IMR-90 (cell line): ENCODE data around the gene EDN3. TPM values are rescaled to one million over a fixed set of nuclear protein-coding genes. Genes with fewer than 3 reads are reported as not detected.

Experiments used
- ATAC-seq: fragments of 200-7000 bp; cut with Tn5 transposase; 2 replicates; pipeline ENCODE4 v1.9.1; 2020; ENCODE audit warnings: low read depth, mild to moderate bottlenecking, moderate library complexity
- BruUV-seq: library from RNA; stranded (reverse); fragments of 400-500 nt; replicated peaks from 2 replicates; lab custom pipeline; 2021; lab: Mats Ljungman, UMichigan
- CTCF ChIA-PET: fragments of 300-600 bp; formaldehyde crosslinking; extraction: SDS; loops from one replicate; lab custom pipeline; 2021; ENCODE audit warnings: antibody characterized with exemption; lab: Yijun Ruan, JAX
- POLR2A ChIA-PET: fragments of 300-600 bp; sonication (Branson Sonifier 250); formaldehyde crosslinking; loops from one replicate; lab custom pipeline; 2022; ENCODE audit warnings: antibody characterized with exemption; ENCODE audit not compliant: unreplicated experiment; lab: Charles Lee
- DNase-seq: peaks from one replicate; pipeline ENCODE4 v3.0.0; 2013
- H2AFZ ChIP-seq: replicated peaks from 2 replicates; pipeline ENCODE3; 2013; ENCODE audit warnings: low read length, mild to moderate bottlenecking; ENCODE audit not compliant: poor library complexity
- H2AK5ac ChIP-seq: 2 replicates; pipeline ENCODE4 v1.6.1; 2013; ENCODE audit warnings: low read depth, low read length, inconsistent platforms
- H2AK9ac ChIP-seq: replicated peaks from 2 replicates; pipeline ENCODE3; 2013; ENCODE audit warnings: mild to moderate bottlenecking, low read depth, low read length, moderate library complexity; ENCODE audit not compliant: poor library complexity
- H2BK120ac ChIP-seq: 2 replicates; pipeline ENCODE4 v1.6.1; 2013; ENCODE audit warnings: low read depth, low read length, inconsistent platforms
- H2BK15ac ChIP-seq: 3 replicates; pipeline ENCODE4 v1.6.1; 2013; ENCODE audit warnings: low read depth, low read length, inconsistent platforms
- H2BK20ac ChIP-seq: 2 replicates; pipeline ENCODE4 v1.6.1; 2013; ENCODE audit warnings: low read depth, mild to moderate bottlenecking, inconsistent platforms, low read length, moderate library complexity
- H2BK5ac ChIP-seq: 2 replicates; pipeline ENCODE4 v1.6.1; 2013; ENCODE audit warnings: mild to moderate bottlenecking, low read depth, low read length, inconsistent platforms; ENCODE audit not compliant: poor library complexity, severe bottlenecking
- H3K14ac ChIP-seq: replicated peaks from 2 replicates; pipeline ENCODE4 v1.6.1; 2013; ENCODE audit warnings: low read depth, low read length, inconsistent platforms
- H3K18ac ChIP-seq: 2 replicates; pipeline ENCODE4 v1.6.1; 2013; ENCODE audit warnings: low read depth, low read length, control low read depth
- H3K23ac ChIP-seq: 2 replicates; pipeline ENCODE4 v1.6.1; 2013; ENCODE audit warnings: low read depth, low read length, inconsistent platforms
- H3K27ac ChIP-seq: 2 replicates; pipeline ENCODE4 v1.5.1; 2013; ENCODE audit warnings: mild to moderate bottlenecking, control low read depth, low read length; ENCODE audit not compliant: insufficient read depth
- H3K27me3 ChIP-seq: 2 replicates; pipeline ENCODE4 v1.6.1; 2013; ENCODE audit warnings: low read length; ENCODE audit not compliant: control insufficient read depth, insufficient read depth
- H3K36me3 ChIP-seq: 2 replicates; pipeline ENCODE4 v1.6.1; 2013; ENCODE audit warnings: low read length, mixed read lengths; ENCODE audit not compliant: control insufficient read depth, insufficient read depth
- H3K4ac ChIP-seq: 2 replicates; pipeline ENCODE4 v1.6.1; 2013; ENCODE audit warnings: low read depth, low read length, inconsistent platforms
- H3K4me1 ChIP-seq: 2 replicates; pipeline ENCODE4 v1.6.1; 2013; ENCODE audit warnings: low read length, mixed read lengths; ENCODE audit not compliant: control insufficient read depth, insufficient read depth
- H3K4me2 ChIP-seq: 2 replicates; pipeline ENCODE4 v1.6.1; 2013; ENCODE audit warnings: low read depth, mild to moderate bottlenecking, control low read depth, low read length, moderate library complexity
- H3K4me3 ChIP-seq: 2 replicates; pipeline ENCODE4 v1.5.1; 2013; ENCODE audit warnings: low read depth, mild to moderate bottlenecking, control low read depth, low read length, moderate library complexity; ENCODE audit not compliant: insufficient read depth
- H3K56ac ChIP-seq: 2 replicates; pipeline ENCODE4 v1.6.1; 2013; ENCODE audit warnings: low read length, inconsistent platforms; ENCODE audit not compliant: insufficient read depth; ENCODE audit errors: extremely low read depth
- H3K79me1 ChIP-seq, 2 experiments: 2 replicates each; pipeline ENCODE4 v1.6.1; 2013; ENCODE audit warnings: low read length in 2 of 2, inconsistent platforms in 1 of 2, low read depth in 1 of 2
- H3K9ac ChIP-seq: 2 replicates; pipeline ENCODE4 v1.6.1; 2013; ENCODE audit warnings: low read depth, low read length, control low read depth
- H3K9me1 ChIP-seq: 2 replicates; pipeline ENCODE4 v1.6.1; 2013; ENCODE audit warnings: low read length, inconsistent platforms; ENCODE audit not compliant: insufficient read depth
- H3K9me3 ChIP-seq: 2 replicates; pipeline ENCODE4 v1.6.1; 2013; ENCODE audit warnings: low read length; ENCODE audit not compliant: control insufficient read depth, insufficient read depth
- H4K20me1 ChIP-seq: 2 replicates; pipeline ENCODE4 v1.6.1; 2013; ENCODE audit warnings: low read length, inconsistent platforms; ENCODE audit not compliant: insufficient read depth
- H4K5ac ChIP-seq: 2 replicates; pipeline ENCODE4 v1.6.1; 2013; ENCODE audit warnings: mild to moderate bottlenecking, low read depth, low read length, control low read depth
- H4K8ac ChIP-seq, 2 experiments: 2 replicates each; pipeline ENCODE4 v1.6.1; 2013; ENCODE audit warnings: low read depth in 2 of 2, low read length in 2 of 2, control low read depth in 1 of 2, inconsistent platforms in 1 of 2
- H4K91ac ChIP-seq: 2 replicates; pipeline ENCODE4 v1.6.1; 2013; ENCODE audit warnings: low read depth, low read length, inconsistent platforms; ENCODE audit not compliant: insufficient read depth
- BHLHE40 ChIP-seq: fragments of 150-350 bp; IDR thresholded peaks from 2 replicates; pipeline ENCODE4 v1.6.1; 2016; ENCODE audit warnings: mild to moderate bottlenecking, low read depth, low read length
- CEBPB ChIP-seq: IDR thresholded peaks from 2 replicates; pipeline ENCODE4 v1.6.1; 2012; ENCODE audit warnings: low read depth, low read length, improper control_type of control experiment
- CHD1 ChIP-seq: IDR thresholded peaks from 2 replicates; pipeline ENCODE4 v1.6.1; 2012; ENCODE audit warnings: low read depth, low read length, improper control_type of control experiment
- CTCF ChIP-seq: conservative IDR thresholded peaks from 2 replicates; pipeline ENCODE4 v1.5.1; 2012; ENCODE audit warnings: mild to moderate bottlenecking, low read depth, low read length, improper control_type of control experiment
- ELK1 ChIP-seq: fragments of 150-350 bp; IDR thresholded peaks from 2 replicates; pipeline ENCODE4 v1.6.1; 2016; ENCODE audit warnings: low read depth, mild to moderate bottlenecking, low read length, moderate library complexity, borderline replicate concordance
- FOS ChIP-seq: fragments of 150-350 bp; IDR thresholded peaks from 2 replicates; pipeline ENCODE4 v1.6.1; 2016; ENCODE audit warnings: low read depth, low read length
- MAFK ChIP-seq: IDR thresholded peaks from 2 replicates; pipeline ENCODE4 v1.6.1; 2012; ENCODE audit warnings: low read depth, low read length, improper control_type of control experiment
- MAZ ChIP-seq: IDR thresholded peaks from 2 replicates; pipeline ENCODE4 v1.6.1; 2012; ENCODE audit warnings: low read depth, mild to moderate bottlenecking, low read length, improper control_type of control experiment, moderate library complexity, borderline replicate concordance
- MXI1 ChIP-seq: IDR thresholded peaks from 2 replicates; pipeline ENCODE4 v1.6.1; 2012; ENCODE audit warnings: low read depth, mild to moderate bottlenecking, low read length, moderate library complexity, borderline replicate concordance
- NFE2L2 ChIP-seq: fragments of 150-350 bp; IDR thresholded peaks from 2 replicates; pipeline ENCODE4 v1.6.1; 2016; ENCODE audit warnings: low read depth, mild to moderate bottlenecking, low read length
- POLR2A ChIP-seq: IDR thresholded peaks from 2 replicates; pipeline ENCODE4 v1.6.1; 2012; ENCODE audit warnings: mild to moderate bottlenecking, low read depth, low read length
- RAD21 ChIP-seq: IDR thresholded peaks from 2 replicates; pipeline ENCODE4 v1.6.1; 2012; ENCODE audit warnings: low read length, improper control_type of control experiment
- RCOR1 ChIP-seq: IDR thresholded peaks from 2 replicates; pipeline ENCODE4 v1.6.1; 2012; ENCODE audit warnings: mild to moderate bottlenecking, low read length, improper control_type of control experiment; ENCODE audit not compliant: insufficient replicate concordance
- RFX5 ChIP-seq: IDR thresholded peaks from 2 replicates; pipeline ENCODE4 v1.8.0; 2012; ENCODE audit warnings: low read depth, mild to moderate bottlenecking, low read length, moderate library complexity
- SMC3 ChIP-seq: fragments of 150-350 bp; IDR thresholded peaks from 2 replicates; pipeline ENCODE4 v1.6.1; 2016; ENCODE audit warnings: low read depth, mild to moderate bottlenecking, antibody characterized with exemption, low read length, moderate library complexity
- USF2 ChIP-seq: fragments of 150-350 bp; IDR thresholded peaks from 2 replicates; pipeline ENCODE4 v1.6.1; 2017; ENCODE audit warnings: mild to moderate bottlenecking, antibody characterized with exemption, low read length, low read depth
- WGBS, 2 experiments: methylation state at CpG; one replicate each; pipeline versions ENCODE4 v1.1.5 to v1.1.7; 2013; ENCODE audit warnings: missing lambda C conversion rate in 2 of 2; ENCODE audit not compliant: insufficient read length in 1 of 2; ENCODE audit errors: extremely low coverage in 2 of 2; 5-methylcytosine and 5-hydroxymethylcytosine counted together
- dilution Hi-C: fragments of 300-500 bp; cut with HindIII; formaldehyde crosslinking; loops from one replicate; pipeline ENCODE4 v1.14.3; 2018; ENCODE audit warnings: low sequenced_read_pairs; ENCODE audit not compliant: unreplicated experiment
- in situ Hi-C: fragments of 300-500 bp; cut with MboI; formaldehyde crosslinking; loops from 3 replicates; pipeline ENCODE4 v1.14.3; 2019; ENCODE audit warnings: low sequenced_read_pairs, inconsistent platforms, mixed read lengths
- intact Hi-C: fragments of 100-400 bp; cut with micrococcal nuclease; formaldehyde crosslinking; loops from 2 replicates; pipeline ENCODE4 v1.10.0; 2022
- polyA plus RNA-seq, 3 experiments: library from polyadenylated mRNA; depleted of rRNA; stranded (reverse); fragments of >200 nt; gene quantifications; 2 replicates each; pipeline ENCODE4 v1.2.3, GENCODE V29; 2012; ENCODE audit warnings: low replicate concordance in 1 of 3
- total RNA-seq: library from RNA; depleted of rRNA; stranded (reverse); fragments of >200 nt; gene quantifications from 2 replicates; pipeline ENCODE4 v1.2.3, GENCODE V29; 2012

Gene EDN3
- total and polyA plus RNA-seq, 2 of the 4 experiments (the other 2 are of a cell fraction) = not detected

GRCh38 chr20:59335377-59335776, 35.0 kb downstream of the EDN3 start:
- Histone ChIP-seq H3K4me3 (no peak overlapping the region), H2AK5ac (no peak overlapping the region), H4K20me1 (no peaks in the 10 kb centered on the region), H2BK120ac (no peak overlapping the region), H2AK9ac (no peak overlapping the region), H3K27ac (no peak overlapping the region), H3K4me2 (no peak overlapping the region), H2BK5ac (no peak overlapping the region), H4K91ac (no peak overlapping the region), H3K23ac (no peak overlapping the region), H3K14ac (no peak overlapping the region), H3K36me3 (no peaks in the 10 kb centered on the region), H2BK20ac (no peak overlapping the region), H3K27me3 (no peaks in the 10 kb centered on the region), H3K4me1 (no peaks in the 10 kb centered on the region), H4K8ac (no peak overlapping the region), H2BK15ac (no peak overlapping the region), H3K9ac (no peak overlapping the region), H3K18ac (no peak overlapping the region), H3K9me1 (no peaks in the 10 kb centered on the region), H3K79me1 (no peaks in the 10 kb centered on the region), H3K9me3 (peaks cover 2% of the 10 kb centered on the region; the same call in 1 of the 2 replicates), H3K4ac (no peak overlapping the region), H4K5ac (no peak overlapping the region), H3K56ac (no peak overlapping the region), H2AFZ (no peak overlapping the region)
- POLR2A ChIA-PET = no interaction called here
- WGBS, 2 experiments = 42% methylated on average over 2 of the region's 4 CpGs; no CpG with 5 or more reads in 1 of the 2 experiments
- dilution Hi-C loops = no loop called here
- in situ Hi-C loops = no loop called here
- DNase-seq (no peak), ATAC-seq (no peak)
- no TSS peak for BruUV-seq
- no peak for TF ChIP-seq NFE2L2
- TF ChIP-seq RCOR1 = no peak
- TF ChIP-seq POLR2A = no peak
- no peak for TF ChIP-seq RAD21
- TF ChIP-seq BHLHE40 = no peak
- no peak for TF ChIP-seq ELK1
- TF ChIP-seq MAZ = no peak
- no peak for TF ChIP-seq CEBPB
- TF ChIP-seq CHD1 = no peak
- TF ChIP-seq CTCF = no peak
- TF ChIP-seq MAFK = no peak
- no peak for TF ChIP-seq MXI1
- no peak for TF ChIP-seq RFX5
- no peak for TF ChIP-seq SMC3
- TF ChIP-seq FOS = no peak
- TF ChIP-seq USF2 = no peak
- CTCF ChIA-PET = no interaction called here
- intact Hi-C loops = no loop called here
